Esophagus mucosa (tissue), 1 donor: ENCODE results near the gene IRX4. TPM values are rescaled to one million over a fixed set of nuclear protein-coding genes. Genes with fewer than 3 reads are reported as not detected.

ENCODE experiments used
- ATAC-seq: fragments of 200-7000 bp; cut with Tn5 transposase; one replicate; pipeline ENCODE4 v1.9.1; 2020
- total RNA-seq: library from RNA; stranded (reverse); gene quantifications from one replicate; pipeline ENCODE4 v1.2.4, GENCODE V29; 2023
- donor health status: DM: yes; HTN: yes; CAD: no.

Gene IRX4
- total RNA-seq, 1 donor from 2014 or later = 10.3 TPM

DNA sequence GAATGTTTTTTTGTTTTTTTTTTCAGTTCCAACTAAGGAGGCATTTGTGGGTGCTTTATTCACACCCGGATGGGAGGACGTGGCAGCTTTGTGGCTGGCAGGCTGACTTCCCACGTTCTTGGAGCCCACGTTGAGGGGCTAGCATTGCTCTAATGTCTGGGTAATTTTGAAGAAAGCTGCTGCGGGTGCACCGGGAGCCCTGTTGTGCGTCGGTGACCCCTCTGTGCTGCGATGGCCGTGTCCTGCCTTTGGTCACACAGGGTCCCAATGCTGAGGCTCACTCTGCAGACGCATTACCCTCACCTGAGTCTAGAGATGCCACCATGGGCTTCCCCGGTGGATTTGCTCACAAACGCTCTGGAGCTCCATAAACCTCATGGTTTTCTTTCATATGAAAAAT, 47.3 kb downstream of the IRX4 start:
- no peak for ATAC-seq

- no peak for ATAC-seq
Observed at GRCh38 chr5:1834721-1835429, 47.9 kb downstream of the IRX4 start.

DNA sequence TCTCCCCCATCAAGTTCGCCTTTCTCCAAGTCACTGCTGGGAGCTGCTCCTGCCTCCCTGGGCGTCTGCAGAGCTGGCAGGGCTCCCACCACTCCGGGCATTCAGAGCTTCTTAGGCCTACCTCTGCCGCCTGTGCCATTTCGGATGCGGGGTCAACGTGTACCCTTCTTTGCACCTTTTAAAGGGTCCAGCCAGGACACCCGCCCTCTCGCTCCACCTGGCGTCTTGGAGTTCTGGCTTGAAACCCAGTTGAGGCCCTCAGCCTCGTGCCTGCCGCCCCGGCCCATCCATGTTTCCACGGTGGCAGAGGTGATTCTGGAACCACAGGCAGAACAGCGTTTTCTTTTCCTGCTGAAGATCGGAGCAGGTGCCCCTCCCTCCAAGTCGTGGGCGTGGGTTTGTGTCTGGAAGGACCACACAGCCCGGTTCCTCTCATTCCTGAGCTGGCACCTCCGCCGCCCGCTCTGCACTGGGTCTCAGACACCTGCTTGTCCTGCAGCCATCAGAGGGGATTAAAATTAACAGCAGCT, 48.6 kb downstream of the IRX4 start:
- ATAC-seq = no peak

DNA sequence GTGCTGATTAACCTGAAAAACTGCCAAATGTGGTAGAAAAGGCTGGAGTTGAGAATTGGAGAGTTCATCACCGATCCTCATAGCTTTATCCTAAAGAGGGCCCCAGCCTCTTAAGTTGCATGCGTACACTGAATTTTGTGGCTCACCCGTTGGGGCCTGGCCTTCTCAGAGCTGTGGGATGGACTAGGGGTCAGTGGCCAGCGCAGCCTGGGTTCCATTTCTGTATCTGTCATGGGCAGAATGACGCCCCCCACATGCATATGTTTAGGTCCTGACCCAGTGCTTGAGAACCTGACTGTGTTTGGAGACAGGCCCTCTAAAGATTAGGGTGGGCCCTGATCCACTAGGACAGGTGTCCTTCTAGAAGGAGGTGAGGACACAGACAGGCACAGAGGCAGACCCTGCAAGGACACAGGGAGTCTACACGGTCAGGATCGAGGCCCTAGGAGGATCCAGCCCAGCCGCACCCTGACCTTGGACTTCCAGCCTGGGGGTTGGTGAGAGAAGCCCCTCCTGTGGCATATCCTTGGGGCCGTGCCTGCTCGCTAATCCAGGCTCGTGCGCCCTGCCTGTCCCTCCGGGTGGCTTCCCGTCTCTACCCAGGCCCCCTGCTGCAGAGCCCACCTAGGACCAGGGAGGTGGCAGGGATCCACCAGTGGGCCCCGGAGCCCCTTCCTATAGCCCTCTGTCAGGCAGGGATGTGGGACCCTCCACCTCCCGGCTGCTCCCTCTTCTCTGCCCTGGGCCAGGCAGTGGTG, 49.3 kb downstream of the IRX4 start:
- no peak for ATAC-seq

GRCh38 chr5:1832511-1833250, 50.0 kb downstream of the IRX4 start:
- no peak for ATAC-seq

DNA sequence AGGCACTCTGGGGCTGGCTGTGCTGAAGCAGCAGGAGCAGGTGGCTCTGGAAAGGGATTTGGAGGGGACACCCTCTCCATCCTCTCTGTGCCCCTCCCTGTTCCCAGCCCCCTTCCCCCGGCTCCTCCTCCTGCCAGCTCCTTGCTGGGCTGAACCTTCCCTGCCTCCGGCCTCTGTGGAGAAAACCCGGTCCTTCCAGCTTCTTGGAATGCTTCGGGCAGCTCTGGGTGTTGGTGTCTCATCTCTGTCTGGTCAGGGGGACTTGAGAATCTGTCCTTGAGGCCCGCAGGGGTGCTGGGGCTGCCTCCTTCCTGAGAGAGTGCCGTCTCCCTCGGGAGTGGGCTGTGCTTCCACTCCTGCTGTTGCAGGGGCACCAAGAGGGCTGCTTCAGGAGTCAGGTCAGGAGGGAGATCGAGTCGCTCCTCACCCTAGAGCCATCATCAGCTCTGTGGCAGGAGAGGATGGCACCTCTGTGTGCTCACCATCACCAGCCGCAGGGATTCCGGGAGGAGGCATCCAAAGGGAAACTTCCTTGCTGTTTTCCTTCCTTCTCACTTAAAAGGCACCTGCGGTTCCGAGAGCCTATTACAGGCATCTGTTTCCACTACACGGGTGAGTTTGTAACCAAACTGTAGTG, 50.9 kb downstream of the IRX4 start:
- no peak for ATAC-seq

DNA sequence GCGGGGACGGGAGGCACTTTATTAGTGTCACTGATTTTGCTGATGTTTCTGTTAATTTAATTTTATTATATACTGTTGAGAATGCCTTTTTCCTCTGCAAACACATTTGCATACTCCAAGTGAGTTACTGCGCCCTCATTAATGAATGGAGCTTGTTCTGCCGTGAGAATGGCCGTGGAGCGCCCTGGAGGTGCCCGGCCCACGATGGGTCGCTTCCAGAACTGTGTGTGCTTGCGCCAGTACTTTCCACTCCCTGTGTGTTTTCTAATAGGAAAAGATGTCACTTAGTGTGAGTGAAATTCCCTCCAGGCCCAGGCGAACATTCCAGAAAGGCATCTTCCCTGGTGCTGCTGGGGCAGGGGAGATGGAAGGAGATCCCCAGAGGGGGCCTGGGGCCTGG, 51.5 kb downstream of the IRX4 start:
- no peak for ATAC-seq

- no peak for ATAC-seq
Observed at GRCh38 chr5:1830571-1831228, 52.0 kb downstream of the IRX4 start.

- no peak for ATAC-seq
Observed at GRCh38 chr5:1827886-1828397, 54.8 kb downstream of the IRX4 start.

Other genes with a start within 250 kb of the IRX4 start
- 54.3 TPM for gene MRPL36, start 83.1 kb downstream of the IRX4 start, total RNA-seq
- gene NDUFS6, start 81.5 kb downstream of the IRX4 start, total RNA-seq = 30.7 TPM